GM12874 (cell line): ENCODE measurements around the gene CFAP61.

Experiments
- CTCF ChIP-seq: IDR thresholded peaks from 2 replicates; pipeline ENCODE4 v1.5.1; 2011; ENCODE audit warnings: low read depth, mild to moderate bottlenecking, control low read depth, low read length, moderate library complexity; ENCODE audit not compliant: insufficient read depth

CFAP61 gene

DNA sequence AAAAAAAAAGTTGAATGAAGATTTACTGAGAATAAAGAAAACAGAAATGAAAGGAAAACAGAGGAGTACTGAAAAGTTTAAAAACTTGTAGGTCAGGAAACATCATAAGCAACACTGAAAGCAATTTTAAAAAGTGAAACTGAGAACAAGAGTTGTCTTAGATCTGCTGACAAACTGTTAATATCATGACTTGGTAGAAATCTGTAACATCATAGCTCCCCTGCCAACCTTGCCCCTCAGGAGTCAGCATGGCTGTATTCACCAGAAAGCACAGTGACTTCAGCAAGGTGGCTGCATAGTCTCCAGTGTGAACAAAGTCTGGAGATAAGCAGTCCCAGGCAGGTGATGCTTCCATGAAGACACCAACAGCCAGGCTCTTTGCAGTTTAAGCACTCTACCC, 29.8 kb upstream of the CFAP61 start:
- TF ChIP-seq CTCF = no peak

DNA sequence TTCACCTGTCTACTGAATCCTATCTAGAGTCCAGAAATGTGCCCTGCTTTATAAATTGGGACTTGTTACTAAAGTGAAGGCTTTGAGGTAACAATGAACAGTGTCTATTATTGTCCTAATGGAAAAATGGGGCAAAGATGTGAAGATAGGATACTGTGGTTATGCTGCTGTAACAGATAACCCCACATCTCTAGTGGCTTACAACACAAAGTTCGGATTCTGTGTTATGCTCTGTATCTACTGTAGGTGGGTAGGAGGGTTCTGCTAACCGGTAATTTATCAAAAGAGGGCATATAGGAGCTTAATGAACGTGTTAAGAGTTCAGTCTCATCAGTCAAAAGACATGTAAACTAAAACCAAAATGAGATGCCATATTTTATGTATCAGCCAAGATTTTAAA, 28.9 kb upstream of the CFAP61 start:
- TF ChIP-seq CTCF = no peak

DNA sequence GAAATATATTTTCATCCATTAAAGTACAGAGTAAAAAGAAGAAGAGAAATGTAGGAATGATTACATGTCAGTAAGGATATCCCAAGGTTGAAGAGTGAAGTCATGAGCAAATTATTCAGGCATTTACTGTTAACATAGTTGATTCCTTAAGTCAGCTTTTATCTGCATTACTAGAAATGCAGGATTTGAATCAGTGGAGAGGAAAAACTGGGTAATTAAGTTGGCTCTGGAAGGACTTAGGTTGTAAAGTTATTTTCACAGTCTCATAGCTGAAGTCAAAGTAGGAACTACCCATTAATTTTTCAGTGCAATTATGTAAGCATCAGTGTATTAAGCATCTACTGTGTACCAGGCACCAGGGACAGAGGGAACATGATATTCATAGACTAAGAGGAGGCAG, 27.4 kb upstream of the CFAP61 start:
- TF ChIP-seq CTCF = no peak

- no peak for TF ChIP-seq CTCF
These were observed 25.0 kb upstream of the CFAP61 start for GRCh38 chr20:20027284-20027683.

GRCh38 chr20:20031790-20032189, 20.5 kb upstream of the CFAP61 start:
- TF ChIP-seq CTCF = no peak

DNA sequence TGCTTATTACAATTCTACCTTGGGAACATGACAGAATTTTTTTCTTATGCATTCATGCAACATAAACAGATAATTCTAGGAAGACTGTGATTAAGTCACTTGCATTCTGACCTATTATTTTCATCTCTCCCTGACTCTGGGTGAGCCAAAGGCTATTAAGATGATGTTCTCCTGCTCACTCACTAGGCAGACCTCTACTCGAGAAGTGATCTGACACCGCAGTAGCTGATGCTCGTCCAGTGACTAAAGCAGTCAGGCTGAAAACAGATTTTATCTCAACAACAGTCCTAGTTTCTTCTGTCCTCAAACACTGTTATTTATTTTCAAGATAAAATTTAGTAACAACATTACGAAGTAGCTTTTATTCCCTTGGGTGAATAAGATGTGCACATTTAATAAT, 17.8 kb upstream of the CFAP61 start:
- TF ChIP-seq CTCF = no peak

GRCh38 chr20:20036756-20037155, 15.6 kb upstream of the CFAP61 start:
- no peak for TF ChIP-seq CTCF

DNA sequence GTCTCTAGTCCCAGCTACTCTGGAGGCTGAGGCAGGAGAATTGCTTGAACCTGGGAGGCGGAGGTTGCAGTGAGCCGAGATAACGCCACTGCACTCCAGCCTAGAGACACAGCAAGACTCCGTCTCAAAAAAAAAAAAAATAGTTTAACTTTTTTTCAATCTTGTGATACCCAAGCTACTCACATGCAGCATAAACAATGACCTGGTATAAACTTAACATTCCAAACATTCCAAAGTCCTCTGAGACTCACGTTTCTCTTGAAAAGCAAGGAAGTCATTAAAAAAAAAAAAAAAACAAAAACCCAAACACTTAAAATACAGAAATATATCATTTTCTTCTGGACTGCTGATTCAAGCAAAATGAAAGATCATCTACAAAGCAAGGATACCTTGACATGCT, 14.4 kb upstream of the CFAP61 start:
- no peak for TF ChIP-seq CTCF
